OCI-LY1 (cell line): ENCODE data around the gene GNRH2.

Experiments
- H2AFZ ChIP-seq: fragments of 200-600 bp; sonication (generic), shearing (Covaris generic); 2 replicates; pipeline ENCODE4 v1.6.0; 2014; ENCODE audit warnings: antibody characterized with exemption, mild to moderate bottlenecking, low read length
- H3F3A ChIP-seq: fragments of 200-600 bp; sonication (generic), shearing (Covaris generic); 2 replicates; pipeline ENCODE4 v1.6.0; 2014; ENCODE audit warnings: mild to moderate bottlenecking, antibody characterized with exemption, low read length, moderate library complexity; ENCODE audit not compliant: insufficient read depth
- H3K27ac ChIP-seq: fragments of 200-600 bp; sonication (generic); 2 replicates; pipeline ENCODE4 v1.5.1; 2014; ENCODE audit warnings: low read length, mixed run types, mild to moderate bottlenecking, low read depth; ENCODE audit not compliant: poor library complexity, severe bottlenecking
- H3K27me3 ChIP-seq: fragments of 200-600 bp; sonication (generic); 2 replicates; pipeline ENCODE4 v1.6.0; 2014; ENCODE audit warnings: antibody characterized with exemption, mild to moderate bottlenecking, low read length, moderate library complexity; ENCODE audit not compliant: insufficient read depth
- H3K36me3 ChIP-seq: fragments of 200-600 bp; sonication (generic); 2 replicates; pipeline ENCODE4 v1.6.1; 2014; ENCODE audit warnings: mild to moderate bottlenecking, antibody characterized with exemption, low read length, moderate library complexity, mixed read lengths; ENCODE audit not compliant: insufficient read depth
- H3K4me1 ChIP-seq: fragments of 200-600 bp; sonication (generic); 2 replicates; pipeline ENCODE4 v1.5.1; 2014; ENCODE audit warnings: mild to moderate bottlenecking, low read length, moderate library complexity; ENCODE audit not compliant: insufficient read depth, severe bottlenecking
- H3K4me2 ChIP-seq: fragments of 200-600 bp; sonication (generic), shearing (Covaris generic); 2 replicates; pipeline ENCODE4 v1.6.1; 2014; ENCODE audit warnings: low read length
- H3K4me3 ChIP-seq: fragments of 200-600 bp; sonication (generic); 2 replicates; pipeline ENCODE4 v1.5.1; 2014; ENCODE audit warnings: low read length, low read depth, mild to moderate bottlenecking, mixed read lengths; ENCODE audit not compliant: poor library complexity, severe bottlenecking
- H3K79me2 ChIP-seq: fragments of 200-600 bp; shearing (Covaris generic); 2 replicates; pipeline ENCODE4 v1.6.1; 2016; ENCODE audit warnings: mixed run types, low read length, mixed read lengths; ENCODE audit not compliant: insufficient read depth
- H3K9ac ChIP-seq: fragments of 200-600 bp; sonication (generic), shearing (Covaris generic); 2 replicates; pipeline ENCODE4 v1.6.1; 2014; ENCODE audit warnings: mild to moderate bottlenecking, low read length, mixed read lengths
- H3K9me2 ChIP-seq: fragments of 200-600 bp; sonication (generic), shearing (Covaris generic); 2 replicates; pipeline ENCODE4 v1.6.1; 2014; ENCODE audit warnings: low read depth, mild to moderate bottlenecking, low read length, mixed read lengths
- H3K9me3 ChIP-seq: fragments of 200-600 bp; shearing (Covaris generic); 2 replicates; pipeline ENCODE4 v1.6.1; 2014; ENCODE audit warnings: low read length, mixed read lengths
- H4K20me1 ChIP-seq: fragments of 200-600 bp; sonication (generic), shearing (Covaris generic); 2 replicates; pipeline ENCODE4 v1.6.0; 2016; ENCODE audit warnings: mild to moderate bottlenecking, low read length; ENCODE audit not compliant: insufficient read depth
- CTCF ChIP-seq: fragments of 200-600 bp; sonication (generic), shearing (Covaris generic); IDR thresholded peaks from 2 replicates; pipeline ENCODE4 v1.5.1; 2017; ENCODE audit warnings: mild to moderate bottlenecking, antibody characterized with exemption, low read length, moderate library complexity, mixed read lengths
- EZH2 ChIP-seq: fragments of 200-600 bp; sonication (generic), shearing (Covaris generic); IDR thresholded peaks from 2 replicates; pipeline ENCODE4 v1.8.0; 2017; ENCODE audit warnings: borderline replicate concordance, mixed run types, mild to moderate bottlenecking, antibody characterized with exemption, low read length, moderate library complexity, mixed read lengths

Gene GNRH2

DNA sequence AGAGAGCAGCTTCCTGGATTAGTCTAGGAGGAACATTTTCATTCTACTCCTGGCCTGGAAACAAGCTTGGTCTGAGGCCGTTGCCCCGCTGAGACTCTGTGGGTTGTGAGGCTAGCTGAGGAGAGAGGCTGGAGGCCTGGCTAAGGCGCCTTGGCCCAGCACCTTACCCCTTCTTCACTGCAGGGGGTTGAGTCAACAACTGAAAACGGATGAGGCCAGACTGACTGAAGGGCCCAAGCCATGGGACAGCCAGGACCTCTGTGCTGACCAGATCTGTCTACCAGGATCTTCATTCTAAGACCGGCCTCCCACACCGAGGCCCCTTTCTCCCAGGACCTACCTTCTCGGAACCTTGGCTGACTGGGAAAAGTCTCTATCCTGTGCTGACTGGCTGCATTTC, 44.6 kb downstream of the GNRH2 start:
- Histone ChIP-seq H4K20me1 (no peaks in the 10 kb centered on the region), H3F3A (no peaks in the 10 kb centered on the region), H3K9me3 (no peaks in the 10 kb centered on the region), H3K9ac (no peak overlapping the region), H3K36me3 (no peaks in the 10 kb centered on the region), H3K4me3 (no peak overlapping the region), H3K79me2 (no peaks in the 10 kb centered on the region), H3K9me2 (no peaks in the 10 kb centered on the region), H3K27me3 (no peaks in the 10 kb centered on the region; the same call in 1 of the 2 replicates), H2AFZ (no peak overlapping the region), H3K27ac (no peak overlapping the region), H3K4me2 (no peak overlapping the region), H3K4me1 (no peaks in the 10 kb centered on the region)
- TF ChIP-seq CTCF (no peak), EZH2 (no peak)

- Histone ChIP-seq H3K27ac (no peak overlapping the region), H3K4me2 (no peak overlapping the region), H4K20me1 (no peaks in the 10 kb centered on the region), H3K36me3 (no peaks in the 10 kb centered on the region), H2AFZ (no peak overlapping the region), H3K4me1 (no peaks in the 10 kb centered on the region), H3K9me3 (no peaks in the 10 kb centered on the region), H3K9me2 (no peaks in the 10 kb centered on the region), H3K4me3 (no peak overlapping the region), H3K79me2 (no peaks in the 10 kb centered on the region), H3K9ac (no peak overlapping the region), H3F3A (no peaks in the 10 kb centered on the region), H3K27me3 (no peaks in the 10 kb centered on the region; the same call in 1 of the 2 replicates)
- no peak for TF ChIP-seq CTCF
- no peak for TF ChIP-seq EZH2
Observed at GRCh38 chr20:3090565-3090964, 47.1 kb downstream of the GNRH2 start.

- Histone ChIP-seq H3K36me3 (no peaks in the 10 kb centered on the region), H3K9ac (no peak overlapping the region), H3K9me3 (no peaks in the 10 kb centered on the region), H3K4me1 (no peaks in the 10 kb centered on the region), H3K27ac (no peak overlapping the region), H3F3A (no peaks in the 10 kb centered on the region), H2AFZ (no peak overlapping the region), H3K4me2 (no peak overlapping the region), H3K9me2 (no peaks in the 10 kb centered on the region), H4K20me1 (no peaks in the 10 kb centered on the region), H3K27me3 (no peaks in the 10 kb centered on the region; the same call in 1 of the 2 replicates), H3K4me3 (no peak overlapping the region), H3K79me2 (no peaks in the 10 kb centered on the region)
- TF ChIP-seq CTCF (no peak), EZH2 (no peak)
Observed at GRCh38 chr20:3092611-3093379, 49.4 kb downstream of the GNRH2 start.
